Natural killer cell (primary cell): ENCODE measurements around the gene MAN1A1. TPM values are rescaled to one million over a fixed set of nuclear protein-coding genes. Genes with fewer than 3 reads are reported as not detected.

Experiments
- ATAC-seq, 3 donors: fragments of 150-1000 bp in 2 of 3; fragments of 200-7000 bp in 1 of 3; cut with Tn5 transposase; 1 replicate in 1 of 3; 2 replicates in 2 of 3; pipeline ENCODE4 v1.10.0; 2021; ENCODE audit warnings: mild to moderate bottlenecking in 2 of 3, moderate library complexity in 2 of 3
- DNase-seq, 2 donors: peaks; one replicate each; pipeline versions ENCODE4 v3.0.0 to v3.0.0-alpha.2; 2013 to 2021; ENCODE audit warnings: mixed read lengths in 1 of 2
- H3K27ac ChIP-seq: one replicate; pipeline ENCODE4 v1.5.1; 2013; ENCODE audit warnings: mild to moderate bottlenecking, low read length
- H3K27me3 ChIP-seq: one replicate; pipeline ENCODE4 v1.6.1; 2013; ENCODE audit warnings: low read length; ENCODE audit not compliant: control insufficient read depth, insufficient read depth
- H3K36me3 ChIP-seq: one replicate; pipeline ENCODE4 v1.6.1; 2013; ENCODE audit warnings: low read length; ENCODE audit not compliant: control insufficient read depth, insufficient read depth
- H3K4me1 ChIP-seq: one replicate; pipeline ENCODE4 v1.6.1; 2013; ENCODE audit warnings: low read length; ENCODE audit not compliant: control insufficient read depth, insufficient read depth
- H3K4me3 ChIP-seq: one replicate; pipeline ENCODE4 v1.5.1; 2013; ENCODE audit warnings: low read length
- H3K9me3 ChIP-seq: one replicate; pipeline ENCODE4 v1.6.1; 2013; ENCODE audit warnings: low read length; ENCODE audit not compliant: control insufficient read depth, insufficient read depth
- H3K27ac Mint-ChIP-seq, 2 donors: one replicate each; pipeline ENCODE4 v1.8.0; 2022; ENCODE audit warnings: mild to moderate bottlenecking in 2 of 2, mixed read lengths in 2 of 2, moderate library complexity in 1 of 2
- H3K27me3 Mint-ChIP-seq, 2 donors: one replicate each; pipeline ENCODE4 v1.8.0; 2022; ENCODE audit warnings: low read depth in 2 of 2, mixed read lengths in 2 of 2
- H3K36me3 Mint-ChIP-seq: one replicate; pipeline ENCODE4 v1.8.0; 2022; ENCODE audit warnings: mixed read lengths
- H3K4me1 Mint-ChIP-seq, 2 donors: one replicate each; pipeline ENCODE4 v1.8.0; 2022; ENCODE audit warnings: mixed read lengths in 2 of 2
- H3K4me3 Mint-ChIP-seq: one replicate; pipeline ENCODE4 v1.8.0; 2022; ENCODE audit warnings: mild to moderate bottlenecking, moderate library complexity, mixed read lengths
- H3K9me3 Mint-ChIP-seq, 2 donors: one replicate each; pipeline ENCODE4 v1.8.0; 2022; ENCODE audit warnings: mixed read lengths in 2 of 2
- WGBS: methylation state at CpG from one replicate; pipeline ENCODE4 v1.1.7; 2013; ENCODE audit warnings: missing lambda C conversion rate; ENCODE audit not compliant: insufficient coverage; 5-methylcytosine and 5-hydroxymethylcytosine counted together
- intact Hi-C: fragments of 100-400 bp; cut with micrococcal nuclease; formaldehyde crosslinking; loops from one replicate; pipeline ENCODE4 v1.14.2; 2022
- total RNA-seq, 4 donors: library from RNA; stranded (reverse); fragments of 120-200 nt in 1 of 4; gene quantifications; one replicate each; pipeline versions ENCODE4 v1.2.3 to v1.2.4, GENCODE V29; 2013 to 2022
- TF ChIP-seq, protein P1 (sequence below): fragments of 200-600 bp; IDR thresholded peaks from one replicate; pipeline ENCODE4 v1.8.0; 2022; ENCODE audit warnings: antibody characterized with exemption

Gene MAN1A1
- total RNA-seq, 3 donors from 2014 or later (not counting 1 experiment from before 2014, with no cell fraction given): 45.6 to 54.6 (median 53.6) TPM

- Mint-ChIP-seq H3K4me1 (peaks cover 16 to 22% of the 10 kb centered on the region in 2 donors), H3K36me3 (no peaks in the 10 kb centered on the region), H3K4me3 (no peak overlapping the region), H3K9me3 (no peaks in the 10 kb centered on the region), H3K27ac (no peak overlapping the region), H3K27me3 (no peaks in the 10 kb centered on the region)
- intact Hi-C loops: no loop called here
- no peak overlapping the region for H3K4me3 ChIP-seq
- TF ChIP-seq, protein P1, sequence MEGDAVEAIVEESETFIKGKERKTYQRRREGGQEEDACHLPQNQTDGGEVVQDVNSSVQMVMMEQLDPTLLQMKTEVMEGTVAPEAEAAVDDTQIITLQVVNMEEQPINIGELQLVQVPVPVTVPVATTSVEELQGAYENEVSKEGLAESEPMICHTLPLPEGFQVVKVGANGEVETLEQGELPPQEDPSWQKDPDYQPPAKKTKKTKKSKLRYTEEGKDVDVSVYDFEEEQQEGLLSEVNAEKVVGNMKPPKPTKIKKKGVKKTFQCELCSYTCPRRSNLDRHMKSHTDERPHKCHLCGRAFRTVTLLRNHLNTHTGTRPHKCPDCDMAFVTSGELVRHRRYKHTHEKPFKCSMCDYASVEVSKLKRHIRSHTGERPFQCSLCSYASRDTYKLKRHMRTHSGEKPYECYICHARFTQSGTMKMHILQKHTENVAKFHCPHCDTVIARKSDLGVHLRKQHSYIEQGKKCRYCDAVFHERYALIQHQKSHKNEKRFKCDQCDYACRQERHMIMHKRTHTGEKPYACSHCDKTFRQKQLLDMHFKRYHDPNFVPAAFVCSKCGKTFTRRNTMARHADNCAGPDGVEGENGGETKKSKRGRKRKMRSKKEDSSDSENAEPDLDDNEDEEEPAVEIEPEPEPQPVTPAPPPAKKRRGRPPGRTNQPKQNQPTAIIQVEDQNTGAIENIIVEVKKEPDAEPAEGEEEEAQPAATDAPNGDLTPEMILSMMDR: no peak
- 81% methylated on average over 5 of the region's 5 CpGs for WGBS
- DNase-seq (no peak), ATAC-seq (no peak)
- H3K27ac ChIP-seq: no peak overlapping the region
- no peaks in the 10 kb centered on the region for H3K36me3 ChIP-seq
- H3K9me3 ChIP-seq: no peaks in the 10 kb centered on the region
- no peaks in the 10 kb centered on the region for H3K4me1 ChIP-seq
- H3K27me3 ChIP-seq: no peaks in the 10 kb centered on the region
Observed at GRCh38 chr6:119256392-119256791, 93.2 kb downstream of the MAN1A1 start.

DNA sequence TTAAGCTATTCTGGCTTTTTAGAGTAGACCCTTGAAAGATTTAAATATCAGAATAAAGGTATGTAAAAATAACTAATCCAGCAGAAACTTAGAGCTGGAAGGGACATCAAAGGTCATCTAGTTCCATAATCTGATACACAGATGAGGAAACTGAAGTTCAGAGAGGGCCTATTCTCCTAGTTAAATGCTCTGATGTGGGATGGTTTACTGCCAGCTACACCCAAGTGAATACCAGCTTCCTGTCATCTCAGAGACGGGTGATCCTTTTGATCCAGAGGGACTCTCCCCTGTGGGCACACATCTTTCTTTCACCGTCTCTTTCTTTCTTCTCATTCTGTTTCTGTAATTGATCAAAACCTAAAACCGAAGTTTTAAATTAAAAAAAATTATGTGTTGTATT is 94.1 kb downstream of the MAN1A1 start:
- Histone ChIP-seq H3K4me1 (no peaks in the 10 kb centered on the region), H3K4me3 (no peak overlapping the region), H3K9me3 (no peaks in the 10 kb centered on the region), H3K27ac (no peak overlapping the region), H3K36me3 (no peaks in the 10 kb centered on the region), H3K27me3 (no peaks in the 10 kb centered on the region)
- intact Hi-C loops: no loop called here
- Mint-ChIP-seq H3K27ac (no peak overlapping the region), H3K27me3 (no peaks in the 10 kb centered on the region), H3K36me3 (no peaks in the 10 kb centered on the region), H3K9me3 (no peaks in the 10 kb centered on the region), H3K4me1 (peaks cover 23 to 29% of the 10 kb centered on the region in 2 donors), H3K4me3 (no peak overlapping the region)
- 75% methylated on average over 2 of the region's 3 CpGs for WGBS
- ATAC-seq: no peak
- TF ChIP-seq, protein P1: no peak
- peak in 1 of 2 donors; percentile 42 for DNase-seq

- no peak overlapping the region for H3K27ac ChIP-seq
- no peaks in the 10 kb centered on the region for H3K9me3 ChIP-seq
- peaks cover 14 to 17% of the 10 kb centered on the region in 2 donors for H3K4me1 Mint-ChIP-seq
- no peak overlapping the region for H3K4me3 Mint-ChIP-seq
- WGBS: 96% methylated on average over 2 of the region's 2 CpGs
- DNase-seq (no peak), ATAC-seq (no peak)
- TF ChIP-seq, protein P1: no peak
- H3K27ac Mint-ChIP-seq: no peak overlapping the region
- H3K27me3 Mint-ChIP-seq: no peaks in the 10 kb centered on the region
- no peaks in the 10 kb centered on the region for H3K9me3 Mint-ChIP-seq
- no peak overlapping the region for H3K4me3 ChIP-seq
- no peaks in the 10 kb centered on the region for H3K27me3 ChIP-seq
- intact Hi-C loops: no loop called here
- no peaks in the 10 kb centered on the region for H3K4me1 ChIP-seq
- peaks cover 14% of the 10 kb centered on the region for H3K36me3 ChIP-seq
- H3K36me3 Mint-ChIP-seq: no peaks in the 10 kb centered on the region
Observed at GRCh38 chr6:119250036-119250435, 99.5 kb downstream of the MAN1A1 start.

DNA sequence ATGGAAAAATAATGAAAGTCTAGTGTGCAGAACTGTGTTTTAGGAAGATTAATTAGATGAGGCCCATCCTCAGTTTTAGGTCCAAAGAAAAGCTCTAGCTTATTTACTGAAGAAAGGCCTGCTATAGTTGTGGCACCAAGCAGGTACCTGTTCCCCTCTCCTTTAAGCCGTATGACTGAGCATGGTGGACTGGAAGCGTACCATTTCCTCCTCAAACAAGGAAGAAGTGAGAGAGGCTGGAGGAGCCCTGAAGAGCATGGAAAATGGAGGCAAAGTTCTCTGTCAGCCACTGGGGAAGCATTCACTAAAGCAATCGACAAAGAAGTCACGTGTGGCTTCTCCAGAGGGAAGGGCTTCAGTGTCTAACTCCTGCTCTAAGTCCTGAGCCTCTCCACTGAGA is 100.2 kb downstream of the MAN1A1 start:
- no peaks in the 10 kb centered on the region for H3K27me3 Mint-ChIP-seq
- no peaks in the 10 kb centered on the region for H3K36me3 Mint-ChIP-seq
- H3K36me3 ChIP-seq: peaks cover 14% of the 10 kb centered on the region
- WGBS: 98% methylated on average over 4 of the region's 4 CpGs
- no peak for DNase-seq
- ATAC-seq: no peak
- H3K27ac Mint-ChIP-seq: no peak overlapping the region
- H3K4me1 ChIP-seq: no peaks in the 10 kb centered on the region
- H3K27ac ChIP-seq: no peak overlapping the region
- H3K4me3 Mint-ChIP-seq: no peak overlapping the region
- H3K27me3 ChIP-seq: no peaks in the 10 kb centered on the region
- intact Hi-C loops: no loop called here
- H3K4me3 ChIP-seq: no peak overlapping the region
- H3K9me3 Mint-ChIP-seq: no peaks in the 10 kb centered on the region
- TF ChIP-seq, protein P1: no peak
- H3K9me3 ChIP-seq: no peaks in the 10 kb centered on the region
- peaks cover 14 to 17% of the 10 kb centered on the region in 2 donors for H3K4me1 Mint-ChIP-seq
